ENCODE results near the gene SLC39A1.

- no peak for TF ChIP-seq ETS1 (IDR thresholded peaks at IDR 0.05)
- TF ChIP-seq EZH2phosphoT487 (IDR thresholded peaks at IDR 0.05; ENCODE audit: unreplicated experiment) = no peak
- no peak for TF ChIP-seq POLR2AphosphoS5 (IDR thresholded peaks at IDR 0.05; ENCODE audit: low read depth)
These were observed 48.8 kb upstream of the SLC39A1 start for GRCh38 chr1:154012129-154012528.
